HG03558 (cell line): ENCODE measurements around the gene SLC2A5.

Experiments used
- ATAC-seq: cut with Tn5 transposase; IDR thresholded peaks from one replicate; pipeline ENCODE4 v1.9.1; 2021; ENCODE audit warnings: moderate number of reproducible peaks; ENCODE audit not compliant: unreplicated experiment; ENCODE audit errors: extremely low read depth

Gene SLC2A5

GRCh38 chr1:9093581-9093980 lies 24.1 kb upstream of the SLC2A5 start:
- ATAC-seq, result no peak

- ATAC-seq, result no peak
Measured at GRCh38 chr1:9093091-9093490, 23.7 kb upstream of the SLC2A5 start.

DNA sequence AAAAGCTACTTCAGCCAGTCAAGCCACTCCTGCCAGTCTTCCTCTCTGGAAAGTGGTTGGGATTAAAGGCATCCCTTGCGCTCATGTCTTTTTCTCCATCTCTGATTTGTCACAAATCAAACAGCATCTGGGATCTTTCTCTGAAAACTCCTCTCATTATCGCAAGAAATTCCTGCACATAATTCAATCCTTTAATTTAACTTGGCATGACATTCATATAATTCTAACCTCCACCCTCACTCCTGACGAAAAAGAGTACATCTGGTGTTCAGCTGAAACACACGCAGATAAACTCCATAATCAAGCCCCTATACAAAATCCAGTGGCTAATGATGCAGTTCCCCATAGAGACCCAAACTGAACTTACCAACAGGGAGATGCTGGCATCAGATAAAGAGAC lies 19.4 kb upstream of the SLC2A5 start:
- no peak for ATAC-seq

GRCh38 chr1:9087411-9088125 lies 18.1 kb upstream of the SLC2A5 start:
- no peak for ATAC-seq

DNA sequence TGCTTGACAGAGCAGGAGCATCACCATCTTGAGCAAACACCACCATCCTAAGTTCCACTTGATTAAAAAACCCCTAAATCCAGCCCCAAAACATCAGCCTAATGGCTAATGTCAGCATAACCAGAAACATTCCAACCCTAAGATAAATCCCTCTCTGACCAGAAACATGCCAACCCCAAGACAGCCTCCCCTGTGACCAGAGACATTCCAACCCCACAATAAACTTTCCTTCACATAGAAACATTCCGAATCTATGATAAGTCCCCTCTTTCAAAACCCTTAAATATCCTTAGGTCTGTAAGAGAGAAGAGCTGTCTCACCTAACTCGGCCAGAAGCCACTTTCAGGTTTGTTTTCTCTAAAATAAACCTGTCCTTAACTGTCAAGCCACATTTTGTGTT lies 17.4 kb upstream of the SLC2A5 start:
- ATAC-seq, result no peak

GRCh38 chr1:9086045-9086444 lies 16.6 kb upstream of the SLC2A5 start:
- no peak for ATAC-seq

GRCh38 chr1:9085306-9085940 lies 16.0 kb upstream of the SLC2A5 start:
- no peak for ATAC-seq

DNA sequence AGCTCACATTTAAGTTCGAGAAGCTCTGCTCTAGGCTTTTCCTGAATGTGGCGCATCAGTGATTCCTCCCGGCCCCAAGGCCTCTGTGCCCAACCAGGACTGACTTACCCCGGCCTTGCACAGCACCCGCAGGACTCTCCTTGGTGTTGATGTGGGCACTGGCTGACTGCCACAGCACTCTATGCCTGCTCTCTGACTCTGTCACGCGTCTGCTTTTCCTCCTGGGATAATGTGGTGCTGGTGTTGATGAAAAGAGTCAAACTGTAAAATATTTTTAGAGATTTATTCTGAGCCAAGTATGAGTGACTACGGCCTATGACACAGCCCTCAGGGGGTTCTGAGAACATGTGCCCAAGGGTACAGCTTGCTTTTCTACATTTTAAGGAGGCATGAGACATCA lies 15.5 kb upstream of the SLC2A5 start:
- ATAC-seq, result no peak

DNA sequence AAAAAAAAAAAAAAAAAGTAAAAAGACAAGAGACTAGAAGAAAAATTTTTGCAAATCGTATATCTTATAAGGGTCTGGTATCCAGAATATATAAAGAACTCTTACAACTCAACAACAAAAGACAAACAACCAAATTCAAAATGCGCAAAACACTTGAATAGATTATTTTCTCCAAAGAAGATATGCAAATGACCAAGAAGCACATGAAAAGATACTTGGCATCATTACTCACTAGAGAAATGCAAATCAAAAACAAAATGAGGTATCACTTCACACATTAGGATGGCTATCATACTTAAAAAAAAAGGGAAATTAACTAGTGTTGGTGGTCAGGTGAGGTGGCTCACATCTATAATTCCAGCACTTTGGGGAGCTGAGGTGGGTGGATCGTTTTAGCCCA lies 12.0 kb upstream of the SLC2A5 start:
- ATAC-seq, result no peak

DNA sequence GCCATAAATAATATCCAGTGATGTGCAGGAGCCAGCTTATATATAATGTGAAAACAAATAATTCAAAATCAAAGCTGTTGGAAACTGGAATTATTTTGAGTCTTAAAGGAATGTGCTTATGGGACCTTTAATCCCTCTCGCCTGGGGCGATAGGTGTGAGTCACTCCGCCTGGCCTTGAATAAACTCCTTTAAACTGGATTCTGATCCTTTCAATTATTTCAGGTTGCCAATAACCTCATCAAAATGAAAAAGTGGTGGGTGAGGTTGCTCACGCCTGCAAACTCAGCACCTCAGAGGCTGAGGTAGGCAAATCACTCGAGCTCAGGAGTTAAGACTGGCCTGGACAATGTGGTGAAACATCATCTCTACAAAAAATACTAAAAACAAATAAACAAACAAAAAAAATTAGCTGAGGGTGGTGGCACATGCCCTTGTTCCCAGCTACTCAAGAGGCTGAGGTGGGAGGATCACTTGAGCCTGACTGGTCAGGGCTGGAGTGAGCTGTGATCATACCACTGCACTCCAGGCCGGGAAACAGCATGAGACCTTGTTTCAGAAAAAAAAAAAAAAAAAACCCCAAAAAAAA lies 11.4 kb upstream of the SLC2A5 start:
- ATAC-seq, result no peak

DNA sequence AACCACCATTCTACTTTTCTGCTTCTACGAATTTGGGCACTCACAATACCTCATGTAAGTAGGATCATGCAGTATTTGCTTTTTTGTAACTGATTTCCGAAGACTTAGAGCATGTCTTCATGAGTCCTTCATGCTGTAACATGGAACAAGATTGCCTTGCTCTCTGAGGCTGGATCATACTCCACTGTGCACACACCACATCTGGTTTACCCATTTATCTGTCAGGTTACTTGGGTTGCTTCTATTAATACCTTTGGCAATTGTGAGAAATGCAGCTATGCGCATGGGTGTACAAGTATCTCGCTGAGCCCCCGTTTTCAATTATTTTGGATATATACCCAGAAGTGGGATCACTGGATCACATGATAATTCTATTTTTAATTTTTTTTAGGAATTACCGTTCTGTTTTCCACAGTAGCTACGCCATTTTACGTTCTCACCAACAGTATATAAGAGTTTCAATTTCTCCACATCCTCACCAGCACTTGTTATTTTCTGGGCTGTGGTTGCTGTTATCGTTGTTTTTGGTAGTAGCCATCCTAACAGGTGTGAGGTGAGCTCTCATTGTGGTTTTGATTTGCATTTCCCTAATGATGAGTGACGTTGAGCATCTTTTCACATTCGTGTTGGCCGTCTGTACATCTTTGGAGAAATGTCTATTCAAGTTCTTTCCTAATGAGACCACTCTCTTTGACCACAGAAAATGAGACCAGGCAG lies 10.7 kb upstream of the SLC2A5 start:
- ATAC-seq, result no peak

DNA sequence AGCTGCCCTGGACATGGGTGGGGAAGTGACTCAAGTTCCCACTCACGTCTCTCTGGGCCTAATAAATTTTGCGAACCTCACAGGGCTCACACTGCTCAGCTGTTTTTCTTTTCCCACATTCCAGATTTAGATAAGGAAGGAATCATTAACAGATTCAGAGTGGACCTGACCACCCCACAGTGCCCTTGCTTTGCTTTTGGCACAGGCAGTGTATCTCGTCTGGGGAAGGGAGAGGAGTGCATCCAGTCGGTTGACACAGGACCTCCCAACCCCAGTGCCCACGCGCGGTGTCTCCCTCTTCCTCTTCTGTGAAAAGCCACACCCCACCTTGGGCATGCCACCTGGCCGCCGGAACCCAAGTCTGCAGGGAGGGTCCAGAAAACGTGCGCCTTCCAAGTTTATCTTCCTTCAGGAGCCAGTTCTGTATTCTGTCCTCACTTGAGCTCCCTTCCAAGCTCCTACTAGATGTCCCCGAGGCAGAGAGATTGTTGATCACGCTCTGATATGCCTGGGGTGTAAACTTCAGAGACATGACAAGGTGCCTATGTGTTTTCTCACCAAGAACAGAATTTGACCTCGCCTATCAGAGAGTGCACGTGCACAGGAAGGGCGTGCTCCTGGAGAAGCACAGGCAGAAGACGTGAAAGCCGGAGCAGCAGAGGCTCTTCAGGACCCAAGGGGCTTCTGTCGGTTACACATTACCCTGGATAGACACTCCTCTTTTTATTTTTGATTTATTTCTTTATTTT lies 9.5 kb upstream of the SLC2A5 start:
- no peak for ATAC-seq

GRCh38 chr1:9078015-9078751 lies 8.7 kb upstream of the SLC2A5 start:
- ATAC-seq, result no peak

DNA sequence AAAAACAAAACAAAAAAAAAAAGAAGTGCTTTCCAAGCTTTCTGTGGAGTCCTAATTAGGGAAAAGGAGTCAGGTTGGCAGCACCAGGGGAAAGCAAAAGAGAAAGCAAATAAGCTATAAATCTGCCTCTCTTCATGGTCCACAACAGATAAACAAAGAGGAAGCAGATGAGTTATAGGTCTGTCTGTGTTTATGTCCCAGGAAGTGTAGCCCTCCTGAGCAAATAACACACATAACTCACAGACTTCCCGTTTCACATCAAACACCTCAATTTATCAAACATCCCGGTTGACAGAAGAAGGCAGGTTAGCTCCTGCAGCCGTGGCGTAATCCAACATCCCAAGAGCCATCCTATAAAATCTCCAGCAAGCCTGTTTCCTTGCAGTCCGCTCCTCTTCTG lies 5.6 kb upstream of the SLC2A5 start:
- ATAC-seq, result no peak

DNA sequence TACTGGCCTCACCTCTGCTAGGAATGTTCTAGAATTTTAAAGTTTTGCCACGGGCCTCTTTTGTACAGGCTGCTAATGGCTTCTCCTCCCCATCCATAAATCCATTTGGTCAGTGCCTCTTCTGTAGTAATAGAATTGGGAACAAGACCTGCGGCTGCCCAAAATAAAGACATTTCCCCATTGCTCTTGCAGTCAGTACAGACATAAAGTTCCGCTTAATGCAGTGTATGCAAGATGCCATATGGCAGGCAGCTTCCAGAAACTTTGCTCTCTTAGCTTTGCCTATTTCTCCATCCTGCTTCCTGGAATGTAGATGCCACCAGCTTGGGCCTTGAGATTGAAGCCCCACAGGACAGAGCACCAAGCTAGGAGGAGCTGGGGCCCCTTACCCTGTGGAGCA lies 3.7 kb upstream of the SLC2A5 start:
- no peak for ATAC-seq

DNA sequence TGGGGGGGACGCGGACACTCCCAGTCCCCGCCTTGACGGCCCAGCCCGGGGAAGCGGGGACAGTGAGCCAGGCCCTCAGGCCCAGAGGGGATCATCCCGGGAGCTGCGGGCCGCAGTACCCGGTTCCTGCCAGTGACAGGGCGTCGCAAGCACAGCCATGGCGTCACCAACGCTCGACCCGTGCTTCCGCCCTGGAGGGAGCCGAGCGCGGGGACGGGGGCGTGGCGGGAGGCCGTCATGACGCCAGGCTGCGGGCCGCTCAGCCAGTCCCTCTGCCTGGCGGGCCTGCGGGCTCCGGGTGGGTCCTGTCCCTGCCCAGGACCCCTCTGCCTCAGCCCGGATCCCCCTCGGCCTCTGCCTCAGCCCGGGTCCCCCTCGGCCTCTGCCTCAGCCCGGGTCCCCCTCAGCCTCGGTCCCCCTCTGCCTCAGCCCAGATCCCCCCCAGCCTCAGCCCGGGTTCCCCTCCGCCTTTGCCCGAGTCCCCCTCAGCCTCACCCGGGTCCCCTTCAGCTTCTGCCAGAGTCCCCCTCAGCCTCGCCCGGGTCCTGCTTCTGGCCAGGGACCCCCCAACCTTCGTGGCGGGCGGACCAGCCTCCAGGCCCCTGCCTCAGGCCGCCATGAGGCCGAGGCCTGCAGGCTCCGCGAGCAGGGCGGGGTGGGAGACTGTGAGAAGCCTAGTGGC lies 2.3 kb upstream of the SLC2A5 start:
- no peak for ATAC-seq

DNA sequence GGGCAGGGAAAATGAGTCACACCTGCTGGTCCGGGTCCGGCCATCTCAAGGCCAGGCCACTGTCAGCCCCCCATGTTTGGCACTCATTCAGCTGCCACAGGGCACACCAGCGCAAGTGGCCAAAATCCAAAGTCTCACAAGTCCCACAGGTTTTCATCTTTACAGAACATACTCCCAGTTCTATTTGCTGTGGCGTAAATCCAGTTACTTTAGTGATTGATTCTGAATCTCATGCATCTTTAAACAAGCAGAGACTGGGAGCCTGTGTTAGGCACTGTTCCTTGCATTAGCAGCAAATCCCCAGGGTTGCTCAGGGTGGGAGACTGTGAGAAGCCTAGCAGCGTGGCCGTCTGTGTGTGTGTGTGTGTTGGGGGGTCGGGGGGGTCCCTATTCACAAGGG lies 1.1 kb upstream of the SLC2A5 start:
- no peak for ATAC-seq

DNA sequence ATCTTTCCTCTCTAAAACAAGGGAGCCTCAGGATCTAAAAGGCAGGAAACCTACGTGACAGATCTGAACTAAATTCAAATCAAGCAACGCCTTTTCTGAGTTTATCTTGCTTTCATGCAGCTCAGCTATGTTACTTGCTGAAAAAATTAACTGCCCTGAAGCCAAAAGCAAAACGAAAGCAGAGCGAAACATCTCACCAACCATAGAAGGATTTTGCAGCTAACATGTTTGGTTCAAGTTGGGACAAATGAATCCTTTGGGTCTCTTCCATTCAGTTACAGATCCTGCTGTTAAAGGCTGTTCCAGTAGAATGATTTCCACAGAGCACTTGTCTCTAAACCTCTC lies 482 bp downstream of the SLC2A5 start:
- ATAC-seq, result no peak
